ENCODE measurements around the gene SPOCK2.

SPOCK2 gene

DNA sequence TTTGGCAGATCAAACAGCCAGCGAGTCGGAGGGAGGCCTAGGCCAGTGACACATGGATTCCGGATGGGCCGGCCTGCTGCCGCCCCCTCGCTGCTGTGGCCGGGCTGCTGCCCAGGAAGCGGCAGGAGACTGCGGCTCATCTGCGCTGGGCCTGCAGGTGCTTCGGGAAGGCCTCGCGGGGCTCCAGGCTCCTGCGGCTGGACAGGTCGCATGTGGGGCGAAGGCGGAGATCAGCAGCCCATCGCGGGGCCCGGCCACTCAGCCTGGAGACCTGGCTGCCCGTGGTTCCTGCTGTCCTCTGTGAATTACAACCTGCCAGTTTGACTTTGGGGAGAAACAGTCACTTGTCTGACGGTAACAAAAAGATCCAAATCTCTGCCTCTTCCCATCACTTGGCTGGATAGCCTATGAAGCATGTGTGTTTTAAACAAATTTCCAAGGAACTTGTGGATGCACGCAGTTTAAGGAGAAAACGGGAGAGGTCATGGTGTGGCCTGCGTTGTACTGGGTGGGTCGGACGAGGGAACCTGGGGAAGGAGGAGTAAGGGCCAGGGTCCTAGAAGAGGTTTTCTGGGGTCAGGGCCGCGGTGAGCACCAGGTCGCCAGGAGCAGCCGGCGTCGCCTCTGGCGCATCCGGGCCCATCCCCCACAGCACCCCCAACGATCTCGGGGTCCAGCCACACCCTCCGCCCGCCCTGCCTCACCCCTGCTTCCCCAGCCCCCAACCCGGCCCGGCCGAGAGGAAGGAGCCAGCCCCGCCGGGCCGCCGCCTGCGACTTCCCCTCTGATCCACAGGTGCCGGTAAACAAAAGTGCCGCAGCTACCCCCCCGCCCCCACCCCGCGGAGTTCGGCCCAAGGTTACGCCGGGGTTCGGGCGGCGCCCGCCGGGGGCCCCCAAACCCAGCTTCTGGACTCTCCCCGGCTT lies 1.6 kb downstream of the SPOCK2 start:
- FAIRE-seq, result no peak

GRCh38 chr10:72085864-72086465 lies 2.4 kb downstream of the SPOCK2 start:
- no peak for FAIRE-seq

DNA sequence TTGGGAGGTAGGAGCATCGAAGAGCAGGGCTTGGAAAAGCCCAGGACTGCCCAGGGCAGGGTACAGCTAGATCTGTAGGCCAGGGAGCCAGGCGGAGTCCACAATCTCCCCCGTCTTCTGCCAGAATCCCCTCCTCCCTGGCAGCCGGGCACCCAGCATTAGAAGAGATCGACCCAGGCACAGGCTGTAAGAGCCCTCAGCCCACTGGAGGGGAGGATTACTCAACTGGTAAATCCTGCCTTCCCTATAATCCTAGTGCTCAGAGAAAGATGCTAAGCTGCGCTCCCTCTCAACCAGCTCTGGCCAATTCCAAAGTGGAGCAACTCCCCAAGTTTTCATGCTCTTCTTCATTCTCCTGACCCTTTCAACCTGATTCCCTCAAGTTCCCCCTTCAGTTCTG lies 3.2 kb downstream of the SPOCK2 start:
- FAIRE-seq, result no peak

DNA sequence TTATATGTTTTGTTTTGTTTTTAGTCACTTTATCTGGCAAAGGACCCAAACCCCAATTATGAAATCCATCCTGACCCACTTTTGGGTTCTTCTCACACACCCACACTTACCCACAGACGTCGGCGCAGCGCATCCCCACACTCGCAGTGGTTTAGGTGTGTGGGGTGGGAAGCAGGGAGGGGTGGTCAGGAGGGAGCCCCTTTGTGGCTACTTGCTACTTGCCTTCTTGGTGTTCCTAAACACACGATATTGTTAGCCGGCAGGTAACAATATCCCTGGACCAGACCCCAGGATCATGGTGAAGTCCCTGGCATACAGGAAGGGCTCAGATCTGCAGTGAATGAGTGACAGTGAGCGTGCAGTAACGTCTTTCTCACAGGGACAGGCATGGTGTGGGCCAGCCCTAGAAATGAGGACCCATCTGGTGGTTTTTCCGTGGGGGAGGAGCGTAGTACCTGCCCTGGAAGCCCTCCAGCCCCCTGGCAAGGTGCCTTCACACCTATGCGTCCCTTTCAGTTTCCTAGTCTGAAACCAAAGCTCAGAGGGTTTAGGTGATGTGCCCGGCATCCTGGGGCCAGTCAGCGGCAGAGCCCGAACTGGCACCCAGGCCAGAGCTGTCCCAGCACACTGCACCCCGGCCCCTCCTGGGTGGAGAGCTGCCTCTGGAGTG lies 4.4 kb downstream of the SPOCK2 start:
- no peak for FAIRE-seq

- no peak for FAIRE-seq
These were observed 5.2 kb downstream of the SPOCK2 start for GRCh38 chr10:72082856-72083789.

GRCh38 chr10:72081772-72082590 lies 6.4 kb downstream of the SPOCK2 start:
- no peak for FAIRE-seq

- FAIRE-seq, result no peak
These were observed 7.1 kb downstream of the SPOCK2 start for GRCh38 chr10:72081210-72081609.

DNA sequence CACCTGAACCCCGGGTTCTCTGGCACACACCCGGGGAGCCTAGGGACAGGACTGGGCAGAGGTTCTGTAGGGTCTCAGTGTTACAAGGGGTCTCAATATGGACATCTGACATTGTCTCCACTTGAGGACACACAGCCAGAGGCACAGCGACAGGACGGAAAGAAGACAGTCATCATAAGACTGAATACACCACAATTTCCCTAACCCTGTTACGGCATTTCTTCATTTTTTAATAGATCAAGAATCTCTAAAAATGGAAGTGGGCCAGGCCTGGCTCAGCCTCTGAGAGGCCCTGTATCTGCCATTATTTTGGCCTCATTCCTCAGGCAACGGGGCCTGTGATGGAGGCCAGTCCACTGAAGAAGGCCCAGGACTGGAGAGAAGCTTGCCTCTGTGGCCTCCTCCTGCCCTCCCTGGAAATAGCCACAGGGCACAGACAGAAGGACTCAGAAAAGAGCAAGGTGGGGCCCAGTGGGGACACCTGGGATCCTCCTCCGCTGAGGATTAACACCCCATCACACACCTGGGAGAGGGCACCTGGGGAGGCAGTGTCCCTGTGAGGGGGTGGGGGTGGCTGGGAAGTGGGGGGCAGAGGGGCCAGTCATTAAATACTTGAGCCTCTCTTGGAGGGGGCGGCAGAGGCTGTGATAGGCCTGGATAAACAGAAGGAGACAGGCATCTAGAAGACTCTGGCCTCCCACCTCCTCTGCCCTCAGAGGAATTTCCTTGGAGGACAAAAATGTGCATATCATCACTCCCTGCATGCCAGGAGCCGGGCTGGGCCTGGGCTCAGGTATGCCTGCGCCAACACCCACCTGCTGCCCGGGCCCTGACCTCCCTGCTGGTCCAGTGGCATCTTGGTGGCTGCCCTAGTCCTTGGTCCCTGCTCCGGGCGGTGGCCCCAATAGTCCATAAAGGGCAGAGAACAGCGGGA lies 8.0 kb downstream of the SPOCK2 start:
- no peak for FAIRE-seq

DNA sequence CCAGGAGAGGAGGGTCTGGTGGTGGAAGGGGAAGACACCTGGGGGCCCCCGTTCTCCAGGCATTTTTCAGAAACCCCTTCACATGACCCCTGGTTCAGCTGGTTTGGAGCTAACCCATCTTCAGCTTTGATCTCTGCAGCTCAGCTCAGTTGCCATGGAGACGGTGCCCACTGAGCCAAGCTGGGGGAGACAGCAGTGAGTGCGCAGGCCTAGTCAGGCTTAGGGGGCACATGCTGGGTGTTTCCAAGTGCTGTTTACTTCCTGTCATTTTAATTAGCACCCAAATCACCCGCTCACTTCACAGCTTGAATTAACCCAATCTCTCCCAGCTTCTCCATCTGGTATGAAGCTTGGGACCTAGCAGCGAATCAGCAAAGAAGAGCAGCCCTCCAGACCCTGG lies 9.0 kb downstream of the SPOCK2 start:
- no peak for FAIRE-seq

- no peak for FAIRE-seq
These were observed 10.9 kb downstream of the SPOCK2 start for GRCh38 chr10:72077275-72077990.

DNA sequence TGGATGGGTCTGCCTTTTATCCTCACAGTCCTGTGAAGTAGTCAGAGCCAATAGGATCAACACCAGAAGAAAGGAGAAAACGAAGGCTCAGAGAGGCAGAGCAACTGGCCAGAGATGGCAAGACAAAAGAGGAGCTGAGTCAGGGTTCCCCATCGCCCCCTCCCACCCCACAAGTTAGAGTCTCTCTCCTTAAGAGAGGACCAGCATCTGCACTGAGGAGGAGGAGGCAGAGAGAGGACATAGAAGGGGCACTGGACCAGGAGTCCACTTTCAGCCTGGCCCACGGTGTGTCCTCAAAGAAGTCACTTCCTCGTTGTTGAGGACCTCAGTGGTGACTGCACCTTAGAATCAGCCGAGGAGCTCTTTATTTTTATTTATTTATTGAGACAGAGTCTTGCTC lies 11.6 kb downstream of the SPOCK2 start:
- no peak for FAIRE-seq

- no peak for FAIRE-seq
These were observed 12.8 kb downstream of the SPOCK2 start for GRCh38 chr10:72075376-72076115.

DNA sequence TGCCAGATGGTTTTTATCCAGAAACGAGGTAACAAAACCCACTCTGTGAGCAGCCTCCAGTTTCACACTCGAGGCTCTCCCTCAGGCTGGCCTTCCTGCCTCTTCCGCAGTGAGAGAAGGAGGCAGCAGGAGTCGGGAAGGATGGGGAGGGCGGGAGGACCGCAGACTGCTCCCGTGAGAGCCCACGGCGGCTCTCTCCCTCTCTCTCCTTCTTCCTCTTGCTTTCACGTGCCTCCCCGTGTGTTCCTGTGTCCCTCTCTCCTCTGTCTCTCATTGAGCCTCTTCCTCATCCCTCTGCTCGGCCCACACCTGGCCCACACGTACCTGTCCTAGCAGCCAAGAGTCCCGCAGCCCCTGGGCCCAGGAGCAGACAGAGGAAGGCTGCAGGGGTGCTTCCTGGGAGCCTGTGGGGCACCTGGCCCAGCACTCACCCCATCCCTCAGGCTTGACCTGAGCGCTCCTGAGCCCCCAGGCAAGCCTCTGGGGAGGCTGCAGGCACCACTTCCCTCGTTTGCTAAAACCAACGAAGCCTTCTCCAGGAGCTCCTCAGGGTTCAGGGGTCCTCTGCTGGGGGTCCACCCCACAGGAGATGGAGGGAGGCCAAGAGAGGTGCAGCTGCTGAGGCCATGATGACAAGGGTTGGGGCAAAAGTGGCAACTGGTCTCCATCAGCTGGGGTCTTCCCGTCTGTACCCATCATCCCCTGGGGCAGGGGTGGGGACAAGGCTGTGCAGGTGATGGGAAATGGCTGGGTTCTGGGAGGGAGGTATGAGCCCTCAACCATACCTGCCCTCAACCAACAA lies 13.6 kb downstream of the SPOCK2 start:
- no peak for FAIRE-seq

DNA sequence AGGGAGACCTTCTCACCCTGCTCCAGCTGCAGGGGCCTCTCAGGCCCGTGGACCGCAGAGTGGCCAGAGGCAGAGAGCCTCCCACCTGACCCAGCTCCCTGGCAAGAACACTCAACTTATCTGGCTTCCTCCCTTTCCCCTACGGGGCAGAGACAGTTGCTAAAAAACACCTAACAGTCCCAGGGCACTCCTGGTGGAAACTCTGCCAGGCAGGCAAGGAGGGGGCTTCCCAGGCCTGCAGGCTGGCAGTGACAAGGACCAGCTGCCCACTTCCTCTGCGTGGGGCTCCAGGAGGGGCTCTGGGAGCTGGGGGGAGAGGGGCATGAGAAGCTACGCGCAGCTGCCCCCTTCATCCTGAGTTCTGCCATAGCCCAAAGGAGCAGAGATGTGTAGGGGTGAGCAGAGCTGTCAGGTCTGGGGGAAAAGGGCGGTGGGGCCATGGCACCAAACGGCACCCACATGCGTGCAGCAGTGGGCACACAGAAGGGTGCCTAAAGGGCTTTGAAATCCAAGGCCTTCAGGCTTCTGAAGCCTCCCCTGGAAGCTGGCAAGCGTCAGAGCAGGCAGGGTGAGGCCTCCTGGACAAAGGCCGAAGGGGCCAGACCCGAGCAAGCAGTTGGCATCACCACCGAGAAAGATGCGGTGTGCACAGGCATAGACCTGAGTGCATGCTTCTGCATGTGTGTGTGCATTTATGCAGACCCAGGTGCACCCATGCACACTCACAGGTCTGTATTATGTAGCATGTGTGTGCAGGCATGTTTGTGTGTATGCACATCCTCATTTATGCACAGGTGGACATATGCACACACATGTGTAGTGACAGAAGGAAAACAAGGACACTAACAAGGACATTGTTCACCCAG lies 14.4 kb downstream of the SPOCK2 start:
- FAIRE-seq, result no peak

- FAIRE-seq, result no peak
These were observed 15.7 kb downstream of the SPOCK2 start for GRCh38 chr10:72072639-72073038.

GRCh38 chr10:72072046-72072445 lies 16.3 kb downstream of the SPOCK2 start:
- no peak for FAIRE-seq

All from colon (tissue), 2 donors.